Progenitor cell of endocrine pancreas (in vitro differentiated cells): ENCODE results near the gene FRMPD4. TPM values are rescaled to one million over a fixed set of nuclear protein-coding genes. Genes with fewer than 3 reads are reported as not detected.

ENCODE experiments used
- DNase-seq: peaks from one replicate; pipeline ENCODE4 v3.0.0; 2021; ENCODE audit warnings: low spot score; ENCODE audit not compliant: unreplicated experiment
- H3K27ac Mint-ChIP-seq: 2 replicates; pipeline ENCODE4 v1.8.0; 2021; ENCODE audit warnings: mild to moderate bottlenecking, moderate library complexity, mixed read lengths
- H3K27me3 Mint-ChIP-seq: 2 replicates; pipeline ENCODE4 v1.8.0; 2021; ENCODE audit warnings: mixed read lengths
- H3K36me3 Mint-ChIP-seq: 2 replicates; pipeline ENCODE4 v1.8.0; 2022; ENCODE audit warnings: mixed read lengths; ENCODE audit not compliant: insufficient read depth
- H3K4me1 Mint-ChIP-seq: 2 replicates; pipeline ENCODE4 v1.8.0; 2021; ENCODE audit warnings: low read depth, mixed read lengths
- H3K4me3 Mint-ChIP-seq: 2 replicates; pipeline ENCODE4 v1.8.0; 2021; ENCODE audit warnings: low read depth, mild to moderate bottlenecking, moderate library complexity, mixed read lengths
- H3K9me3 Mint-ChIP-seq: 2 replicates; pipeline ENCODE4 v1.8.0; 2021; ENCODE audit warnings: low read depth, mixed read lengths
- CTCF ChIP-seq: fragments of 200-600 bp; sonication (generic); IDR thresholded peaks from one replicate; pipeline ENCODE4 v1.5.0; 2021; ENCODE audit warnings: antibody characterized with exemption, mild to moderate bottlenecking; ENCODE audit not compliant: unreplicated experiment
- total RNA-seq: library from RNA; stranded (reverse); gene quantifications from 2 replicates; pipeline ENCODE4 v1.2.1, GENCODE V29; 2021

FRMPD4 gene
- total RNA-seq, 1 donor from 2014 or later: 0.10 TPM

GRCh38 chrX:12686331-12686730 lies 548.1 kb downstream of the FRMPD4 start:
- Mint-ChIP-seq H3K27me3 (no peaks in the 10 kb centered on the region), H3K4me3 (no peak overlapping the region), H3K36me3 (no peaks in the 10 kb centered on the region), H3K9me3 (peaks cover 14% of the 10 kb centered on the region), H3K27ac (no peak overlapping the region), H3K4me1 (no peaks in the 10 kb centered on the region)
- no peak for DNase-seq
- TF ChIP-seq CTCF: no peak

DNA sequence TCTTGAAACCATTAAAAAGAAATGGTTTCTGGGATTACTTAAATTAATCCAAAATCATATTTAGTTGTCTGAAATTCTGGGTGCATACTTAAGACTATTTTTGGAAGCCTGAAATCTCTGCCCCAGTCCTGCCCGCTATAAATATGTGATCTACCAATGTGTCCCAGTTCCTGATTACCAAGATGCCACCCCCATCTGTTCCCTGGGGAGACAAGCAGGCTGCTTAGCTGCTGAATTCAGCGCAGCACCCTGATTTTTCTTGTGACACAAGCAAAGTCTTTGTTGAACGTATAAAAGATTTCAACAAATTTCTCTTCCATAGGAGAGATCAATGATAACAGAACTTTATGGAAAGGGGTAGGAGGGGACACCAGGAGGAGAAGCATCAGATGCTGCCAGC lies 552.4 kb downstream of the FRMPD4 start:
- no peak for TF ChIP-seq CTCF
- Mint-ChIP-seq H3K36me3 (no peaks in the 10 kb centered on the region), H3K9me3 (peaks cover 14% of the 10 kb centered on the region), H3K4me1 (no peaks in the 10 kb centered on the region), H3K27ac (no peak overlapping the region), H3K27me3 (no peaks in the 10 kb centered on the region), H3K4me3 (no peak overlapping the region)
- DNase-seq: no peak

DNA sequence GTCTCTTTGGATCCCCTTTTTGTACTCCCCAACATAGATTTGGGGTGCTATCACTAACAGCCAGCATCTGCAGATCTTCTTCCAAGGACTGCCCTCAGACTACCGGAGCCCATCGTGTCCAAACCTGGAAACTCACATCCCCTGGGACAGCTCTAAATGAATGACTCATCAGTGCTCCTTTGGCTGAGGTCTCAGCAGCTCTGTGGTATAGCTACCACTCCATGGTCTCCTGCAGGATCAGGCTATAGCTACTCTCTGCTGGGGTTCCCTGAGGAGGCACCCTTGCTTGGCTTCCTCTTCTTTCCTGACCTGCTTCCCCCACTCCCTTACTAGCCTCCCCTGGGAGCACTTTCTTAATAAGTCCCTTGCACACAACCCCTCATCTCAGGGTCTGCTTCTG lies 555.5 kb downstream of the FRMPD4 start:
- TF ChIP-seq CTCF: no peak
- no peaks in the 10 kb centered on the region for H3K36me3 Mint-ChIP-seq
- no peak for DNase-seq
- H3K4me1 Mint-ChIP-seq: no peaks in the 10 kb centered on the region
- no peak overlapping the region for H3K27ac Mint-ChIP-seq
- peaks cover 3% of the 10 kb centered on the region for H3K9me3 Mint-ChIP-seq
- H3K27me3 Mint-ChIP-seq: no peaks in the 10 kb centered on the region
- no peak overlapping the region for H3K4me3 Mint-ChIP-seq

GRCh38 chrX:12700745-12701144 lies 562.5 kb downstream of the FRMPD4 start:
- Mint-ChIP-seq H3K27ac (no peak overlapping the region), H3K36me3 (no peaks in the 10 kb centered on the region), H3K27me3 (peaks cover 6% of the 10 kb centered on the region), H3K9me3 (peaks cover 14% of the 10 kb centered on the region), H3K4me3 (no peak overlapping the region), H3K4me1 (peaks cover 1% of the 10 kb centered on the region)
- TF ChIP-seq CTCF: no peak
- no peak for DNase-seq

DNA sequence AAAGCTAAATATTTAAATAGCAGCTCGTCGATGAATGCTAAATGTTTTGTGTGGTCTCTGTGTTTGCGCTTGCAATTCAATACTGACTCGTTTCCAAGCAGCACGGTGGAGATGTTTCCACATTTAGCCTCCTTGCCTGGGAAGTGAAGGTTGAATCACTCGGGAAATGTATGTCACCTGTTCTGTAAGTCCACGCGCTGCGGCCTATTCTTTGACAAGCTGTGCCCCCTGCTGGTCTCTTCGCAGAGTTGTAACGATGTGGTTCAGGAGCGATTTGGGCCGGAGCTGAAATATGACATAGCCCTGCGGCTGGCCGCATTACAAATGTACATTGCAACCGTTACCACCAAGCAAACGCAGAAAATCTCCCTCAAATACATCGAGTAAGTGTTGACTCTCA lies 563.4 kb downstream of the FRMPD4 start:
- peak; percentile 32 for DNase-seq
- Mint-ChIP-seq H3K27ac (no peak overlapping the region), H3K36me3 (no peaks in the 10 kb centered on the region)

More for the DNA sequence above, 563.4 kb downstream of the FRMPD4 start:
- peak; percentile 64 for TF ChIP-seq CTCF
- H3K9me3 Mint-ChIP-seq: peaks cover 14% of the 10 kb centered on the region
- peaks cover 1% of the 10 kb centered on the region for H3K4me1 Mint-ChIP-seq
- no peak overlapping the region for H3K4me3 Mint-ChIP-seq
- peaks cover 6% of the 10 kb centered on the region for H3K27me3 Mint-ChIP-seq
